GM19324 (cell line): ENCODE data around the gene SLC12A5.

ENCODE experiments used
- ATAC-seq: cut with Tn5 transposase; IDR thresholded peaks from one replicate; pipeline ENCODE4 v1.9.1; 2021; ENCODE audit warnings: mild to moderate bottlenecking, moderate library complexity; ENCODE audit not compliant: unreplicated experiment, low FRiP score

SLC12A5 gene

GRCh38 chr20:46051556-46052308 is 22.7 kb downstream of the SLC12A5 start:
- no peak for ATAC-seq

DNA sequence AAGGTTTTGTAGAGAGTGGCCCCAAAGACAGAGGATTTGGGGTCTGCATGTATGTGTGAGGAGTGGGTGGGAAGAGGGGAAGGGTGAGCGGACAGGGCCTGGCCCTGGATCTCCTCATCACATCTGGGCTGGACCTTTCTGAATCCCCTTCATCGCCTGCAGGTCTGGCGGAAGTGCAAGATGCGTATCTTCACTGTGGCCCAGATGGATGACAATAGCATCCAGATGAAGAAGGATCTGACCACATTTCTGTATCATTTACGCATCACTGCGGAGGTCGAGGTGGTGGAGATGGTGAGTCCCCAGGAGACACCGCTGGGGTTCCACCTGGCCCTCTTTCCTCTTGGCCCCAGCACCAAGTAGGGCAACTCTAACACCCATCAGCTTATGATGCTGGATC is 24.4 kb downstream of the SLC12A5 start:
- no peak for ATAC-seq

GRCh38 chr20:46054606-46055005 is 25.6 kb downstream of the SLC12A5 start:
- no peak for ATAC-seq

- no peak for ATAC-seq
Measured at GRCh38 chr20:46055269-46055668, 26.3 kb downstream of the SLC12A5 start.

GRCh38 chr20:46056027-46056833 is 27.2 kb downstream of the SLC12A5 start:
- ATAC-seq = no peak

DNA sequence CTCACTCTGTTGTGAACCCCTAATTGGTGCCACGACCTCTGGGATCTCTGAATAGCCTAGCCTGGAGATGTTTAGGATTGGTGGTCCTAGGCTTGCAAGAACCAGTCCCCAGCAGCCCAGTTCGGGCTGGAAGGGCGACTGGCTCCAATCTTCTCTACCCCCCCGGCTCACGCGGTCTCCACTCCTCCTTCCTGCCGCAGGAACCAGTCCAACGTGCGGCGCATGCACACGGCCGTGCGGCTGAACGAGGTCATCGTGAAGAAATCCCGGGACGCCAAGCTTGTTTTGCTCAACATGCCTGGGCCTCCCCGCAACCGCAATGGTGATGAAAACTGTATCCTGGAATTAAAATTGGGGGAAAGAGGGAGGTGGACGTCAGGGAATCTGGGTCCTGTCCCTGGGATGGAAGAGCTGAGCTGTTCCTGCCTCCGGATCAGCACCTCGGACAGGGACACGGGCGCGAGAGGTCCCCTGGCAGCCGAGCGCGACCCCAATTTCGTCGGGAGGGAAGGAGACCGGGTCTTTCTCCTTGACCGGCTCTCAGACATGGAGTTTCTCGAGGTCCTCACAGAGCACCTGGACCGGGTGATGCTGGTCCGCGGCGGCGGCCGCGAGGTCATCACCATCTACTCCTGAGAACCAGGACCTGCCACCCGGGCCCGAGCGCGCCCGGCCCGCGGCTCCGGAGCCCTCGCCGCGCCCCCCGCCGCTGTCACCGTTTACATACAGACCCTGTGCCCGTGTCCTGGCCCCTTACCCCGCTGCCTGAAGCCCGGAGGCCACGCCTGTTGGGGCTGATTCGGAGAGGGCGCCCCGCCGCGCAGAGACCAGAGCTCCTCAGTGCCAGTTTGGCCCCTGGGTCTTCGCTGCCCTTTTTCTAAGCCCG is 28.2 kb downstream of the SLC12A5 start:
- ATAC-seq = no peak

- no peak for ATAC-seq
Measured at GRCh38 chr20:46057856-46058598, 29.0 kb downstream of the SLC12A5 start.

- no peak for ATAC-seq
Measured at GRCh38 chr20:46058599-46059281, 29.7 kb downstream of the SLC12A5 start.

GRCh38 chr20:46060301-46060881 is 31.4 kb downstream of the SLC12A5 start:
- no peak for ATAC-seq

GRCh38 chr20:46060975-46061374 is 32.0 kb downstream of the SLC12A5 start:
- no peak for ATAC-seq

GRCh38 chr20:46062151-46062550 is 33.1 kb downstream of the SLC12A5 start:
- ATAC-seq = no peak

DNA sequence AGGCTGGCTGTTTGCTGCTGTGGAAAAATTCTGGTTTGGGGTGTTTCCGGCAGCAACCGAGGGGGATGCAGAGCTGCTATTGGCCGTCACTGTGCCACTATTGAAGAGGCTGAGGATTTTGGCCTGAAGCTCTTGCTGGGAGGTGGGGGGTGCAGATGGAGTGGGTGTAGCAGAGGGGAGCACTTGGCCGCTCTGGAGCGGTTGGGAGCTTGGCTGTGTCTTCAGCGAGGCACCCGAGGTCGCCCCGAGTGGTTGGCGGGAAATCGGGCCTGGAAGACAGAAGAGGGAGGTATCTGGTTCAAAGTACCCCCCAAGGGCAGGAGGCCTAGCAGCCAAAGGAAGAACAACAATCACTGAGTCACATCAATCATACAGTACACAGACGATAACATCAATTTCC is 33.6 kb downstream of the SLC12A5 start:
- ATAC-seq = no peak

DNA sequence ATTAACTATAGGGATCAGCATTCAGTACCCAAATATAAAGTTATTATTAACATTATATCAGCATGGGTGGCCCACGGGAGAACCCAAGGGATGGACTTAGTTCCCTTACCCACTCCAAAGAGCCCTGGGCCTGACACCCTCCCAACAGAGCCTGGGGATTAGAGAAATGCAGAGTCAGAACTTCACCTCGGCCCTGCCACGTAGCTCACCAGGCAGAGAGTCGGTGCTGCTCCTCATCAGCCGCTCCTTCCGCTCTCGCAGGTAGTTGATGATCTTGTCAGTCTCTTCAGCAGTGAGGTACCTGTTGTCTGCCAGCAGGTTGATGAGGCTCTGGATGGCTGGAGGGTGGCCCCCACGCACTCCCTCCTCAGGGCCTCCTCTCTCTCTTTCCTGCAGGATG is 34.1 kb downstream of the SLC12A5 start:
- ATAC-seq = no peak

DNA sequence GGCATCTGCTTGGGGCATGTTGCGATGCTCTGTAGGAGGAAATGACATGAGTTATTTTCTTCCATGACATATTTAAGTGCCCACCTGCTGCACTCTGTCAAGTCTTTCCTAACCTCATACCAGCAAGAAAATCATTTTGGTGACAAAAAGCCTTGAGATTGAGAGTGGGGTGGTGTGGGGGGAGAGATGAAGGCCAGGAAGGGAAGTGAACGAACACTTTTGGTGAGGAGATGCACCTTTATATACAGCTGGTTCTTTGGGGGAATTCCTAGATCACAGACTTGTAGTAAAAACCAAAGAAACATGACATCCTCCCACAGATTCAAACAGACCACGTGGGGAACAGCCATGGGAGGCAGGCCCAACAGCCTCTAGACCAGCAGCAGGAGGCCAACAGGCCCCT is 34.6 kb downstream of the SLC12A5 start:
- no peak for ATAC-seq

- no peak for ATAC-seq
Measured at GRCh38 chr20:46065006-46065405, 36.0 kb downstream of the SLC12A5 start.

DNA sequence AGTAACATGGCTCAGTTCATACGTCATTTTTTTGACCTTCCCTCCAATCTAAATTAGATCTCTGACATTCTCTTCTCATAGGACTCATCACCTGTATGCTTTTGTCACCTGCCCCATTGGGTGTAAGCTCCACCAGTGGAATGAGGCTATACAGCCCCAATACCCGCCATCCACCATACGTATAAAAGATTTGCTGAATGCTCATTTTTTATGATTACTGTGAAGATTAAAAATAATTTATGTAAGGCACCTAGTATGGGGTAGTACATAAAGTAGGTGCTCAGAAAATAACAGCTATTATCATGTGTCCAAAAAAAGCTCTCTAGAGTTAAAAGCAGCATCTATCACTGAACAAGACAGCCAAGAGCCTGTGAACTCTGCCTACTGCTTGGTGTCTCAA is 36.7 kb downstream of the SLC12A5 start:
- ATAC-seq = no peak

DNA sequence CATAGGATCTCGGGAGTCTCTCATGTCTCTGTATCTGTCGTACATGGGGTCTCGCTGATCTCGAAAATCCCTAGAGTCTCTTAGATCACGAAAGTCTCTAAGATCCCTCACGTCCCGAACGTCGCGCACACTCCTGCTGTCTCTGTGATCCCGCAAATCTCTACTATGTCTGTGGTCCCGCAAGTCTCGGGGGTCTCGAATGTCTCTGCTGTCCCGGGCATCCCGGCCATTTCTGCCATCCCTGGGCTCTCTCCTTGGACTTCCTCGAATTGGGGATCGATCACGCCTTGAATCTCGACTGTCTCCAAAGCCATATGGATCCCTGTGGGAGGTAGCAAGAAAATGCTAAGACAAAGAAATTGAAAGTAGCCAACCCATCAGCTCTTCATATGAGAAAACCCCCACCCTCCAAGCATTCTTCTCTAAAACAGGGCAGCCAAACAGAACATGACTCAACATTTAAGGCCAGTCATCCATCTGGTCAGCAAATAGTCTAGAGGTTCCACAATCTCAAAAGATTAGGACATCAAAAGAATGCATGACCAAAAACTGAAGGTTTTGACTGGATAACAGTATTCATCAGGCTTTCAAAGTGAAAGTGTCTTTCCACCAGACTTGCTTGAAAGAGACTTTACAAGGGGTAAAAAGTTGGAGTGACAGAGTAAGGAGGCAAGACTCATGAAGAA is 41.3 kb downstream of the SLC12A5 start:
- no peak for ATAC-seq

DNA sequence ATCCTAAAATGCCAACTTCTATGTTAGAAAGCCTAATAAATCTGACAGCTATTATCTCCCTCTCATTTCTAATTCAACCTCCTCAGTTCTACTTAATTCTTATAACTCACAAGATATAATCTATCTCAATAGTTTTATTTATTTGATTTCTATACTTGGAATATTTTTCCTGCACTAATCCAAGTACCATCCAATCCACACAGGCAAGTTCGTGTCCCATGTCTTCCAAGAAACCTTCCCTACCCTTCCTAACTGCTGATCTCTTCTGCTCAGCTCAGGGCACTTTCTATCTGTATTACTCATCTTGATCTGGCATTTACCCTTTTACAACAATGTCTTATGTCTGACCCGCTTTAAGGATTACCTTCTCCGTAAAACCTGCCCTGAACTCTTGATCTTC is 42.6 kb downstream of the SLC12A5 start:
- ATAC-seq = no peak

DNA sequence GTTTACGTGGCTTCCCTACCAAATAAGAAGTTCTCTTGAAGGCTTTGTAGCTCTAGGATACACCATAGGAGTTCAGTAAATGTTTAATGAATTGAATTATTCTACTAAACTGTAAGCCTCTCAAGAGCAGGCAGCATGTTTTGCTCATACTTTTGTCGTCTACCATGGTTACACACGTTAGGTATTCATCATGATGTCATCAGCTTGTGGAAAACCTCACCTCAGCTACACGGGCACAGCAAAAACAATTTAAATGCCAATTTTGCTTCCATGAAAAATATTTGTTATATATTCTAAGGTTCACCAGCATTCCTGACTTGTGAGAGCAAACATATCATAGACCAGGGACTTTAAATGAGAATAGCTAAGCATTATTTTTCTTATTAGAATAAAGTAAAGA is 44.0 kb downstream of the SLC12A5 start:
- no peak for ATAC-seq
